AG09319 (cell line): ENCODE measurements around the gene PSMG4.

ENCODE experiments used
- DNase-seq: peaks from one replicate; pipeline ENCODE4 v3.0.0-alpha.2; 2010; ENCODE audit warnings: low read depth; ENCODE audit errors: extremely low read depth
- CTCF ChIP-seq: IDR thresholded peaks from 2 replicates; pipeline ENCODE4 v1.5.1; 2011; ENCODE audit warnings: low read depth, mild to moderate bottlenecking, inconsistent platforms, low read length, moderate library complexity

PSMG4 gene

DNA sequence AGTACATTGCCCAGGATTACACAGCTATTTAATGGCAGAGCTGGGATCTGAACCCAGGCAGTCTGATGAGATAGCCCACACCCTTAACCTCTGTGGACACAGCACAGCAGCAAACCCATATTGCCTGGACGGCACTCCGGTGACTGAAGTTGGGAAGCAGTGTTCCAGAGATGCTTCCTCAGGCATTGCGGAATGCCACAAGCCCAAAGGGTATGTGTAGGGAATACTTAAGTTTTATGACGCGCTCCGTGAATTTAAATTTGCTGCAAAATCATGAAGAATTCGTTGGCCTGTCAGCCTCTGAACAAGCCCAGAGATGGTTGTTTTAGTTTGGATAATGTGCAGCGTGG, 46.4 kb downstream of the PSMG4 start:
- DNase-seq = no peak
- no peak for TF ChIP-seq CTCF

- TF ChIP-seq CTCF = no peak
- no peak for DNase-seq
These were observed 47.1 kb downstream of the PSMG4 start for GRCh38 chr6:3305831-3306230.

- DNase-seq = no peak
- no peak for TF ChIP-seq CTCF
These were observed 48.1 kb downstream of the PSMG4 start for GRCh38 chr6:3306848-3307247.

- TF ChIP-seq CTCF = no peak
- no peak for DNase-seq
These were observed 48.7 kb downstream of the PSMG4 start for GRCh38 chr6:3307436-3307835.

GRCh38 chr6:3308106-3308505, 49.4 kb downstream of the PSMG4 start:
- no peak for DNase-seq
- no peak for TF ChIP-seq CTCF

GRCh38 chr6:3309391-3310050, 50.8 kb downstream of the PSMG4 start:
- DNase-seq = no peak
- no peak for TF ChIP-seq CTCF

DNA sequence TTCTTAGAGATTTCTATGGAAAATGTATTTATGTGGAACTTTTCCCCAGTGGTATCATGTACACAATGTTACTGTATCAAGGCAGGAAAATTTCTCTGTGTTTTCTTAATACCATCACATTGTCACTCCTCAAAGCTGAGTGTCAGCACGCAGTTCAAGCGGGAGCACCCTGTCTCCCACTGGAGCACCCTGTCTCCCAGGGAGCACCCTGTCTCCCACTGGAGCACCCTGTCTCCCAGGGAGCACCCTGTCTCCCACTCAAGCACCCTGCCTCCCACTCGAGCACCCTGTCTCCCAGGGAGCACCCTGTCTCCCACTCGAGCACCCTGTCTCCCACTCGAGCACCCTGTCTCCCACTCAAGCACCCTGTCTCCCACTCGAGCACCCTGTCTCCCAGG, 51.3 kb downstream of the PSMG4 start:
- no peak for DNase-seq
- no peak for TF ChIP-seq CTCF
